PC-3 (cell line): Measurements from ENCODE around the gene MAP2K5.

Experiments
- CTCF ChIP-seq: fragments of 300-600 bp; sonication (generic); conservative IDR thresholded peaks from 2 replicates; pipeline ENCODE4 v1.5.1; 2017; ENCODE audit warnings: antibody characterized with exemption, low read depth, mild to moderate bottlenecking, low read length
- EZH2phosphoT487 ChIP-seq: fragments of 300-600 bp; sonication (generic); IDR thresholded peaks from 2 replicates; pipeline ENCODE4 v1.6.1; 2018; ENCODE audit warnings: mild to moderate bottlenecking, antibody characterized with exemption, low read length, borderline replicate concordance

DNA sequence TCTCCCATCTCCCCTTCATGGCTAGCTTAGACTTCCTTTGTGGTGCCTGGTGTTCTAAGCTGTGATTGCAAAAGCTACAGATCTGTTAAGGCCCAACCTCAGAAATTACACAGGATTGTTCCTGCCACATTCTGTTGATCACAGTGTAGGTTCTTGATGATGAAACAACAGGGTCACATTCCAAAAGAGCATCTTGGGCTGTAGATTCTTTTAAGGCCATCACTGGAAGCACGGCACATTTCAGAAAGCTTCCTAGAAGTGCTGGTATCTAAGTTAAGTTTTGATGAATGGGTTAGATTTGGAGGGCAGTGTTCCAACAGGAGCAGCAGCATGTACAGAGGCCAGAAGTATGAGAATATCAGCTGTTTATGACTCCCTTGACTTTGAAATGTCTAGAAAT is 175.3 kb downstream of the MAP2K5 start:
- TF ChIP-seq CTCF (no peak), EZH2phosphoT487 (no peak)
